Astrocyte of the spinal cord (primary cell): Measurements from ENCODE around the gene PML.
A peak's percentile ranks its signal among the peaks of the same experiment; 100 is the strongest.
"Not testable (repeated sequence)": the region's sequence is repeated elsewhere in the genome, so short reads cannot be mapped to it uniquely, and the experiment has no call there.

Source experiments
- DNase-seq: peaks from one replicate; pipeline ENCODE4 v3.0.0; 2011; ENCODE audit warnings: low read depth, low spot score
- H3K4me3 ChIP-seq: 2 replicates; pipeline ENCODE4 v1.5.1; 2011; ENCODE audit warnings: low read depth, mild to moderate bottlenecking, low read length, moderate library complexity
- in situ Hi-C: cut with HindIII; loops from 2 replicates; pipeline ENCODE4 v1.10.0; 2017; ENCODE audit warnings: low sequenced_read_pairs
- TF ChIP-seq, protein P1 (sequence below): IDR thresholded peaks from 2 replicates; pipeline ENCODE4 v1.5.1; 2012; ENCODE audit warnings: low read depth, mild to moderate bottlenecking, low read length, inconsistent platforms

The PML gene

DNA sequence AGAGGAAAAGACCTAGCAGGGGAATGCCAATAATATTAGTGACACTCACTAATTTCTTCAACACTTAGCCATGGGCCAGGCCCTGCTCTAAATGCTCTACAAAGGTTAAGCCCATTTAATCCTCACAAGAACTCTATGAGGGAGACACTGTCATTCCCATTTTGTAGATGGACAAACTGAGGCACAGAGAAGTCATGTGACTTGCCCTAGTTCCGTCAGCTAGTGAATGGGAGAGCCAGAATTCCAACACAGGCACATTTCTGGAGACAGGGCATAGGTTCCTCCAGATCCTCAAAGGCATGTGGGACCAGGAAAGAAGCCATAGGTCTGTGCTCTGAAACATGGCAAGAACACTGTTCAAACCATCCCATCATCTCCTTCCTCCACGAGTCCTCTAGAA is 36.7 kb upstream of the PML start:
- TF ChIP-seq, protein P1, sequence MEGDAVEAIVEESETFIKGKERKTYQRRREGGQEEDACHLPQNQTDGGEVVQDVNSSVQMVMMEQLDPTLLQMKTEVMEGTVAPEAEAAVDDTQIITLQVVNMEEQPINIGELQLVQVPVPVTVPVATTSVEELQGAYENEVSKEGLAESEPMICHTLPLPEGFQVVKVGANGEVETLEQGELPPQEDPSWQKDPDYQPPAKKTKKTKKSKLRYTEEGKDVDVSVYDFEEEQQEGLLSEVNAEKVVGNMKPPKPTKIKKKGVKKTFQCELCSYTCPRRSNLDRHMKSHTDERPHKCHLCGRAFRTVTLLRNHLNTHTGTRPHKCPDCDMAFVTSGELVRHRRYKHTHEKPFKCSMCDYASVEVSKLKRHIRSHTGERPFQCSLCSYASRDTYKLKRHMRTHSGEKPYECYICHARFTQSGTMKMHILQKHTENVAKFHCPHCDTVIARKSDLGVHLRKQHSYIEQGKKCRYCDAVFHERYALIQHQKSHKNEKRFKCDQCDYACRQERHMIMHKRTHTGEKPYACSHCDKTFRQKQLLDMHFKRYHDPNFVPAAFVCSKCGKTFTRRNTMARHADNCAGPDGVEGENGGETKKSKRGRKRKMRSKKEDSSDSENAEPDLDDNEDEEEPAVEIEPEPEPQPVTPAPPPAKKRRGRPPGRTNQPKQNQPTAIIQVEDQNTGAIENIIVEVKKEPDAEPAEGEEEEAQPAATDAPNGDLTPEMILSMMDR, result no peak
- in situ Hi-C loops, result no loop called here
- H3K4me3 ChIP-seq, result no peak overlapping the region
- no peak for DNase-seq

DNA sequence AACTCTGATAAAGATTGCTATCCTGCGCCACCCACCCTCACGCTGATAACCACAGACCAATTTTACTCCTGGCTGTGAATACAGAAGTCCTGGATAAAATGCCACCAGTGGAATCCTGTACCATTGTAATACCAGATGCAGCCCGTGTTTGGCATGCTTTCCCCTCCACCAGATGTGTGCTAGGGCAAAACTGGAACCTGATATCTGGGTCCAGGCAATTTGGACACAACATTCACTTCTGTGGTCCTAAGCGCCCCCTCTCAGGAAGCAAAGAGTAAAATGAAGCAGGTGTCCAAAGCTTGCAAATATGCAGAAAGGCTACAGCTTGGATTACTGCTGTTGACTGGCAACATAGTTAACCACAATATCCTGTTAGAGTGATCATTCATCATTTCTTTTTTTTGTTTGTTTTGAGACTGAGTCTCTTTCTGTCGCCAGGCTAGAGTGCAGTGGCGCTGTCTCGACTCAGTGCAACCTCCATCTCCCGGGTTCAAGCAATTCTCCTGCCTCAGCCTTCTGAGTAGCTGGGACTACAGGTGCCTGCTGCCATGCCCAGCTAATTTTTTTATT is 35.4 kb upstream of the PML start:
- in situ Hi-C loops, result no loop called here
- H3K4me3 ChIP-seq, result no peak overlapping the region
- no peak for DNase-seq
- TF ChIP-seq, protein P1, result no peak

DNA sequence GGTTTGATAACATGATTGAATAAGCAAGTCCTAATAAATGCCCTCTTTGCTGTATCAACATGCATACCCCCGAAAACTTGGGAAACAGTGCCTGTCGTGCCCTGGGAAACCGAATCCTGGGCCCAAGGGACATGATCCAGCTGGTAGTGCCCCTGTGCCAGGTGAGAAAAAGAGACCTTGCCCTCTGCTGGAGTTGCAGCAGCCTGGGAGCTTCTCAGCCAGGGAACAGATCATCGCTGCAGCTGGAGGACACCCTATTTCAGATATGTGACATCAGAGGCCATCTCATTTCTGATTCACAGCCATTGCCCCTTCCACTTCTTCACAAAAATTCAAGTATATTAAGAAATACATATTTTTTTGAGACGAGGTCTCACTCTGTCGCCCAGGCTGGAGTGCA is 34.7 kb upstream of the PML start:
- TF ChIP-seq, protein P1, result no peak

DNA sequence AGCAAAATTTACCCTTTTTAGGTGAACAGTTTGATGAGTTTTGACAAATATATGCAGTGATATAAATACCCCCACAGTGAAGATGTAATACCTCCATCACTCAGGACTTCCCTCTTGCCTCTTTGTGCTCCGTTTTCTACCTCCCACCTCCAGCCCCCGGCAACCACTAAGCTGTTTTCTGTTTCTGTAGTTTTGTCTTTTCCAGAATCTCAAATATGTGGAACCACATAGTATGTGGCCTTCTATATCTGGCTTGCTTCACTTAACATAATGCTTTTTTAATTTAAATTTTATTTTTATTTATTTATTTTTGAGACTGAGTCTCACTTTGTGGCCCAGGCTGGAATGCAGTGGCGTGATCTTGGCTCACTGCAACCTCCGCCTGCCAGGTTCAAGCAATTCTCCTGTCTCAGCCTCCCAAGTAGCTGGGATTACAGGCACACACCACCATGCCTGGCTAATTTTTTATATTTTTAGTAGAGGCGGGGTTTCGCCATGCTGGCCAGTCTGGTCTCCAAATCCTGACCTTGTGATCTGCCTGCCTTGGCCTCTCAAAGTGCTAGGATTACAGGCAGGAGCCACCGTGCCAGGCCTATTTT is 33.9 kb upstream of the PML start:
- H3K4me3 ChIP-seq, DNase-seq, in situ Hi-C loops: not testable (repeated sequence)

More for the DNA sequence above, 34.7 kb upstream of the PML start:
- H3K4me3 ChIP-seq, result no peak overlapping the region
- DNase-seq, result no peak
- in situ Hi-C loops, result no loop called here

DNA sequence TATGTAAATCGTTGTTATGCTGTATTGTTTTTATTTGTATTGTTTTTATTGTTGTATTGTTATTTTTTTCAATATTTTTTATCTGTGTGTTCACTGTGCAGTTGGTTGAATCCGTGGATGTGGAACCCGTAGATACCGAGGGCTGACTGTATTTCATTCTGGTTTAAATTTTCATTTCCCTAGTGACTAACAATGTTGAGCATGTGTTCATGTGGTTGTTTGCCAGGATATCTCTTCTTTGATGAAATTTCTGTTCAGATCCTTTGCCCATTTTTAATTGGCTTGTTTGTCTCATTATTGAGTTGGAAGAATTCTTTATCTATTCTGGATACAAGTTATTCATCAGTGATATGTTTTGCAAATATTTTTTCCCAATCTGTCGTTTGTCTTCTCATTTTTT is 32.1 kb upstream of the PML start:
- H3K4me3 ChIP-seq, result no peak overlapping the region
- TF ChIP-seq, protein P1, result no peak
- in situ Hi-C loops, result no loop called here
- no peak for DNase-seq

DNA sequence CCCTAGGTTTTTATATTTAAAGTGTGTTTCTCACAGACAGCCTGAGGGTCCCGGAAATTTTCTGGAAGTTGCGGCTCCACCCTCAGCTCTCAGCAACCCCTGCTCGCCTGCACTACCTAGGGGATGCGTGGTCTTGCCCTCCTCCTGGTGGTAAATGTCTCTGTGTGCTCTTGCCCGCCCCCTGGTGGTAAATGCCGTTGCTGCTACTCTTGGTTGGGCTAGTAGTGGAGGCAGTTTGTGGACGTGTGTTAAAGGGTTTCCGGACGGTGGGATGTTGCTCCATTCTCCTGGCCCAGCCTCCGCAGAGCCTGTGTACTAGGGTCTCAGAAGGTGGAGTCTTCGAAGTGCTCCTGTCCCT is 29.8 kb upstream of the PML start:
- TF ChIP-seq, protein P1, result peak; percentile 97
- in situ Hi-C loops, result no loop called here
- H3K4me3 ChIP-seq, result no peak overlapping the region
- peak; percentile 71 for DNase-seq

DNA sequence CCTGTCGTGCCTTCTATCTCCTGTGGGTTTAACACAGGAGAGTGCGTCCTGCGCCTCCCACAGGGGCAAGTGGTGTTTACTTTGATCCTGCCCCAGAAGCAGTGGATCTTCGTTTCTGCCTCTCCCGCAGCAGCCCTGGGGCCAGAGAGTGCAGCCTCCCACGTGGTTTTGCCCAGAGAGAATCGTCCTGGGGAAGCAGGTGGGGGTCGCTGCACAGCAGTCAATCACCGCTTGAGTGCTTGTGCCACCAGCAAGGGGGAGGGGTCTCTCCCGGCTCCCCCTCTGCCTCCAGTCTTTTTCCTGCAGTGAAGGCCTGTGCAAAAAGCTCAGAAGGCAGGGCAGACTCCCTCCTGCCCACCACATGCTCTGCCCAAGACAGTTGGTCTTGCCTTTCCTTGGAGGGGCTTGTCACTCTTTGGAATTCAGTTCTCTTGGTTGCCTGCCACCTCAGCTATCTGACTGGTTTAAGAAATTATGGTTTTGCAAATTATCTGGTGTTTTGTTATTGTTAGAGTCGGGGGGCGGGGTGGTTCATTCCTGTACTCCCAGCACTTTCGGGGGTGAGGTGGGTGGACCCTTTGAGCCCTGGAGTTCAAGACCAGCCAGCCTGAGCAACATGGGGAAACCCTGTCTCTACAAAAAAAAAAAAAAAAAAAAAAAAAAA is 29.3 kb upstream of the PML start:
- H3K4me3 ChIP-seq, result no peak overlapping the region
- DNase-seq, result no peak
- TF ChIP-seq, protein P1, result no peak
- in situ Hi-C loops, result no loop called here
